GM23338 (cell line): ENCODE results near the gene AREL1. TPM values are rescaled to one million over a fixed set of nuclear protein-coding genes. Genes with fewer than 3 reads are reported as not detected.

Experiments
- ATAC-seq: fragments of 200-7000 bp; cut with Tn5 transposase; 3 replicates; pipeline ENCODE4 v1.9.1; 2020
- DNase-seq: peaks from one replicate; pipeline ENCODE4 v3.0.0-alpha.2; 2015; ENCODE audit warnings: low spot score
- H2AFZ ChIP-seq: fragments of 200-600 bp; sonication (generic); 2 replicates; pipeline ENCODE4 v1.8.0; 2016; ENCODE audit warnings: antibody characterized with exemption, mild to moderate bottlenecking, moderate library complexity
- H3F3A ChIP-seq: fragments of 200-600 bp; sonication (generic); replicated peaks from 2 replicates; pipeline ENCODE4 v1.8.0; 2017; ENCODE audit warnings: antibody characterized with exemption, mixed run types, low read depth
- H3K27ac ChIP-seq: fragments of 200-600 bp; sonication (generic); 2 replicates; pipeline ENCODE4 v1.6.1; 2016; ENCODE audit warnings: low read depth
- H3K27me3 ChIP-seq: fragments of 200-600 bp; sonication (generic); 2 replicates; pipeline ENCODE4 v1.8.0; 2016; ENCODE audit warnings: mild to moderate bottlenecking, mixed run types, moderate library complexity; ENCODE audit not compliant: insufficient read depth
- H3K36me3 ChIP-seq: fragments of 200-600 bp; sonication (generic); 2 replicates; pipeline ENCODE4 v1.8.0; 2016; ENCODE audit warnings: mild to moderate bottlenecking; ENCODE audit not compliant: insufficient read depth
- H3K4me1 ChIP-seq: fragments of 200-600 bp; sonication (generic); 2 replicates; pipeline ENCODE4 v1.8.0; 2016; ENCODE audit warnings: mild to moderate bottlenecking, moderate library complexity; ENCODE audit not compliant: insufficient read depth
- H3K4me2 ChIP-seq: fragments of 200-600 bp; sonication (generic); 2 replicates; pipeline ENCODE4 v1.7.1; 2017; ENCODE audit warnings: mixed run types
- H3K4me3 ChIP-seq: fragments of 200-600 bp; sonication (generic); 2 replicates; pipeline ENCODE4 v1.6.1; 2016; ENCODE audit warnings: mixed run types
- H3K79me2 ChIP-seq: fragments of 200-600 bp; sonication (generic); replicated peaks from 2 replicates; pipeline ENCODE4 v1.8.0; 2017; ENCODE audit warnings: mild to moderate bottlenecking; ENCODE audit not compliant: insufficient read depth
- H3K9me2 ChIP-seq: fragments of 200-600 bp; sonication (generic); 2 replicates; pipeline ENCODE4 v1.8.0; 2017; ENCODE audit not compliant: insufficient read depth
- H4K20me1 ChIP-seq: fragments of 200-600 bp; sonication (generic); replicated peaks from 2 replicates; pipeline ENCODE4 v1.8.0; 2017; ENCODE audit warnings: mild to moderate bottlenecking; ENCODE audit not compliant: insufficient read depth
- H3K27ac Mint-ChIP-seq: 2 replicates; pipeline ENCODE4 v1.8.0; 2020; ENCODE audit warnings: inconsistent platforms, mild to moderate bottlenecking, moderate library complexity, mixed read lengths
- H3K27me3 Mint-ChIP-seq: 3 replicates; pipeline ENCODE4 v1.8.0; 2022; ENCODE audit warnings: low read depth, mild to moderate bottlenecking, moderate library complexity, mixed read lengths, inconsistent platforms; ENCODE audit not compliant: insufficient read depth, poor library complexity
- H3K36me3 Mint-ChIP-seq: 3 replicates; pipeline ENCODE4 v1.8.0; 2021; ENCODE audit warnings: low read depth, mild to moderate bottlenecking, inconsistent platforms, moderate library complexity, mixed read lengths
- H3K4me1 Mint-ChIP-seq: 3 replicates; pipeline ENCODE4 v1.8.0; 2020; ENCODE audit warnings: mild to moderate bottlenecking, inconsistent platforms, mixed read lengths
- H3K4me3 Mint-ChIP-seq: 3 replicates; pipeline ENCODE4 v1.8.0; 2021; ENCODE audit warnings: moderate library complexity, mild to moderate bottlenecking, inconsistent platforms, mixed read lengths
- H3K9me3 Mint-ChIP-seq: 3 replicates; pipeline ENCODE4 v1.8.0; 2020; ENCODE audit warnings: moderate library complexity, mild to moderate bottlenecking, inconsistent platforms, mixed read lengths
- CREB1 ChIP-seq: fragments of 250-450 bp; sonication (Bioruptor Pico); IDR thresholded peaks from 2 replicates; pipeline ENCODE4 v1.5.0; 2020; ENCODE audit warnings: low read depth, mild to moderate bottlenecking, moderate library complexity
- CTCF ChIP-seq, 2 experiments: fragments of 200-600 bp in 1 of 2; sonication (generic) in 1 of 2; conservative IDR thresholded peaks; 2 replicates each; pipeline versions ENCODE4 v1.5.1 to v1.6.1; 2016 to 2017; ENCODE audit warnings: antibody characterized with exemption in 2 of 2, low read depth in 2 of 2, mild to moderate bottlenecking in 2 of 2, moderate library complexity in 1 of 2
- ETS1 ChIP-seq: IDR thresholded peaks from 2 replicates; pipeline ENCODE4 v1.6.1; 2016; ENCODE audit warnings: antibody characterized with exemption
- EZH2 ChIP-seq: fragments of 200-600 bp; sonication (generic); IDR thresholded peaks from one replicate; pipeline ENCODE4 v1.8.0; 2017; ENCODE audit warnings: antibody characterized with exemption, mild to moderate bottlenecking, low read depth; ENCODE audit not compliant: unreplicated experiment
- EZH2phosphoT487 ChIP-seq: fragments of 200-600 bp; sonication (generic); IDR thresholded peaks from one replicate; pipeline ENCODE4 v1.8.1; 2018; ENCODE audit warnings: antibody characterized with exemption; ENCODE audit not compliant: unreplicated experiment
- JUNB ChIP-seq: IDR thresholded peaks from one replicate; pipeline ENCODE4 v1.6.1; 2016; ENCODE audit warnings: antibody characterized with exemption; ENCODE audit not compliant: unreplicated experiment
- NANOG ChIP-seq: IDR thresholded peaks from 2 replicates; pipeline ENCODE4 v1.6.1; 2016; ENCODE audit warnings: antibody characterized with exemption, borderline replicate concordance
- STAT1 ChIP-seq: IDR thresholded peaks from one replicate; pipeline ENCODE4 v1.6.1; 2016; ENCODE audit warnings: antibody characterized with exemption; ENCODE audit not compliant: unreplicated experiment
- ZNF114 ChIP-seq: fragments of 250-450 bp; sonication (Bioruptor Pico); IDR thresholded peaks from 2 replicates; pipeline ENCODE4 v1.5.0; 2020; ENCODE audit warnings: mild to moderate bottlenecking, moderate library complexity
- polyA plus RNA-seq: library from polyadenylated mRNA; unstranded; fragments of >200 nt; fragmentation: Nextera tagmentation; extraction: Ambion mirVana; gene quantifications from 2 replicates; pipeline ENCODE4 v1.2.1, GENCODE V29; 2016
- total RNA-seq: library from RNA; depleted of rRNA; stranded (reverse); fragments of >200 nt; shearing (Covaris generic); gene quantifications from 2 replicates; pipeline ENCODE4 v1.2.3, GENCODE V29; 2014
- TF ChIP-seq, protein P1 (sequence below): fragments of 250-450 bp; sonication (Bioruptor Pico); IDR thresholded peaks from 2 replicates; pipeline ENCODE4 v1.5.0; 2020; ENCODE audit warnings: mild to moderate bottlenecking, moderate library complexity

Gene AREL1
- total and polyA plus RNA-seq, 2 experiments from 2014 or later: 7.5 to 23.6 TPM

DNA sequence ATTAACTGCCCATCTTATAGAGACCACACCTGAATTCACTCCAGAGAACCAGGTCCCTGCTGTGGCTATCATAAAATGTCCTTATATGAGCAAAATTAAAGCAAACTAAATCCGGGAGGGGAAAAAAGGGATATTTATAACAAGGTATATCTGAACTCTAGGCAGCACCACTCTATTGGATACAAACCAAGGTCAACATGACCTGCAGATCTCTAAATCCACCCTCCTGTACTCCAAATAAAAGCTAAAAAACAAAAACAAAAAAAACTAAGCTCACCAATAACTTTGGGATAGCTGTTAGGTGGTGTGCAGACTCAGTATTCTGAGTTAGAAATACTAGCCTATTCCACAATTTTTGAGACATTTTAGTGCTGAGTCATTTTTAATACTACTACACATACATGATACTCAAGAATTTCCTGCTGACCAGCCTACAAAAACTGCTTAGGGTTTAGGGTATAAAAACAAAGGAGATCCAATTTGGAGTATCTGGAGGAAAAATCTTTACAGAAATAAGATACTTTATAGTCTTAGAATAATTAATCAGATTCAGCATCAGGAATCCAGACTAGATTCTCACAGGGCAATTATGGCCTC is 54.2 kb downstream of the AREL1 start:
- Histone ChIP-seq H3K4me3 (no peak overlapping the region), H3K4me1 (no peaks in the 10 kb centered on the region), H2AFZ (no peak overlapping the region), H3K79me2 (no peaks in the 10 kb centered on the region), H3K4me2 (no peak overlapping the region), H3K27me3 (no peaks in the 10 kb centered on the region), H3K9me2 (no peaks in the 10 kb centered on the region), H4K20me1 (no peaks in the 10 kb centered on the region; the same call in 1 of the 2 replicates), H3K27ac (no peak overlapping the region), H3F3A (no peaks in the 10 kb centered on the region), H3K36me3 (peaks cover 8% of the 10 kb centered on the region; the same call in 1 of the 2 replicates)
- Mint-ChIP-seq H3K27me3 (peaks cover 4% of the 10 kb centered on the region), H3K4me1 (no peaks in the 10 kb centered on the region; the same call in 2 of the 3 replicates), H3K27ac (peak overlapping the region; percentile 50; the same call in 1 of the 2 replicates), H3K9me3 (no peaks in the 10 kb centered on the region), H3K36me3 (peaks cover 21% of the 10 kb centered on the region), H3K4me3 (no peak overlapping the region)
- ATAC-seq: no peak
- no peak for DNase-seq
- TF ChIP-seq, protein P1, sequence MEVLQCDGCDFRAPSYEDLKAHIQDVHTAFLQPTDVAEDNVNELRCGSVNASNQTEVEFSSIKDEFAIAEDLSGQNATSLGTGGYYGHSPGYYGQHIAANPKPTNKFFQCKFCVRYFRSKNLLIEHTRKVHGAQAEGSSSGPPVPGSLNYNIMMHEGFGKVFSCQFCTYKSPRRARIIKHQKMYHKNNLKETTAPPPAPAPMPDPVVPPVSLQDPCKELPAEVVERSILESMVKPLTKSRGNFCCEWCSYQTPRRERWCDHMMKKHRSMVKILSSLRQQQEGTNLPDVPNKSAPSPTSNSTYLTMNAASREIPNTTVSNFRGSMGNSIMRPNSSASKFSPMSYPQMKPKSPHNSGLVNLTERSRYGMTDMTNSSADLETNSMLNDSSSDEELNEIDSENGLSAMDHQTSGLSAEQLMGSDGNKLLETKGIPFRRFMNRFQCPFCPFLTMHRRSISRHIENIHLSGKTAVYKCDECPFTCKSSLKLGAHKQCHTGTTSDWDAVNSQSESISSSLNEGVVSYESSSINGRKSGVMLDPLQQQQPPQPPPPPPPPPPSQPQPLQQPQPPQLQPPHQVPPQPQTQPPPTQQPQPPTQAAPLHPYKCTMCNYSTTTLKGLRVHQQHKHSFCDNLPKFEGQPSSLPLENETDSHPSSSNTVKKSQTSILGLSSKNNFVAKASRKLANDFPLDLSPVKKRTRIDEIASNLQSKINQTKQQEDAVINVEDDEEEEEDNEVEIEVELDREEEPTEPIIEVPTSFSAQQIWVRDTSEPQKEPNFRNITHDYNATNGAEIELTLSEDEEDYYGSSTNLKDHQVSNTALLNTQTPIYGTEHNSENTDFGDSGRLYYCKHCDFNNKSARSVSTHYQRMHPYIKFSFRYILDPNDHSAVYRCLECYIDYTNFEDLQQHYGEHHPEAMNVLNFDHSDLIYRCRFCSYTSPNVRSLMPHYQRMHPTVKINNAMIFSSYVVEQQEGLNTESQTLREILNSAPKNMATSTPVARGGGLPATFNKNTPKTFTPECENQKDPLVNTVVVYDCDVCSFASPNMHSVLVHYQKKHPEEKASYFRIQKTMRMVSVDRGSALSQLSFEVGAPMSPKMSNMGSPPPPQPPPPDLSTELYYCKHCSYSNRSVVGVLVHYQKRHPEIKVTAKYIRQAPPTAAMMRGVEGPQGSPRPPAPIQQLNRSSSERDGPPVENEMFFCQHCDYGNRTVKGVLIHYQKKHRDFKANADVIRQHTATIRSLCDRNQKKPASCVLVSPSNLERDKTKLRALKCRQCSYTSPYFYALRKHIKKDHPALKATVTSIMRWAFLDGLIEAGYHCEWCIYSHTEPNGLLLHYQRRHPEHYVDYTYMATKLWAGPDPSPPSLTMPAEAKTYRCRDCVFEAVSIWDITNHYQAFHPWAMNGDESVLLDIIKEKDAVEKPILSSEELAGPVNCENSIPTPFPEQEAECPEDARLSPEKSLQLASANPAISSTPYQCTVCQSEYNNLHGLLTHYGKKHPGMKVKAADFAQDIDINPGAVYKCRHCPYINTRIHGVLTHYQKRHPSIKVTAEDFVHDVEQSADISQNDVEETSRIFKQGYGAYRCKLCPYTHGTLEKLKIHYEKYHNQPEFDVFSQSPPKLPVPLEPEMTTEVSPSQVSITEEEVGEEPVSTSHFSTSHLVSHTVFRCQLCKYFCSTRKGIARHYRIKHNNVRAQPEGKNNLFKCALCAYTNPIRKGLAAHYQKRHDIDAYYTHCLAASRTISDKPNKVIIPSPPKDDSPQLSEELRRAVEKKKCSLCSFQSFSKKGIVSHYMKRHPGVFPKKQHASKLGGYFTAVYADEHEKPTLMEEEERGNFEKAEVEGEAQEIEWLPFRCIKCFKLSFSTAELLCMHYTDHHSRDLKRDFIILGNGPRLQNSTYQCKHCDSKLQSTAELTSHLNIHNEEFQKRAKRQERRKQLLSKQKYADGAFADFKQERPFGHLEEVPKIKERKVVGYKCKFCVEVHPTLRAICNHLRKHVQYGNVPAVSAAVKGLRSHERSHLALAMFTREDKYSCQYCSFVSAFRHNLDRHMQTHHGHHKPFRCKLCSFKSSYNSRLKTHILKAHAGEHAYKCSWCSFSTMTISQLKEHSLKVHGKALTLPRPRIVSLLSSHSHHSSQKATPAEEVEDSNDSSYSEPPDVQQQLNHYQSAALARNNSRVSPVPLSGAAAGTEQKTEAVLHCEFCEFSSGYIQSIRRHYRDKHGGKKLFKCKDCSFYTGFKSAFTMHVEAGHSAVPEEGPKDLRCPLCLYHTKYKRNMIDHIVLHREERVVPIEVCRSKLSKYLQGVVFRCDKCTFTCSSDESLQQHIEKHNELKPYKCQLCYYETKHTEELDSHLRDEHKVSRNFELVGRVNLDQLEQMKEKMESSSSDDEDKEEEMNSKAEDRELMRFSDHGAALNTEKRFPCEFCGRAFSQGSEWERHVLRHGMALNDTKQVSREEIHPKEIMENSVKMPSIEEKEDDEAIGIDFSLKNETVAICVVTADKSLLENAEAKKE: no peak
- TF ChIP-seq STAT1: no peak
- TF ChIP-seq EZH2: no peak

DNA sequence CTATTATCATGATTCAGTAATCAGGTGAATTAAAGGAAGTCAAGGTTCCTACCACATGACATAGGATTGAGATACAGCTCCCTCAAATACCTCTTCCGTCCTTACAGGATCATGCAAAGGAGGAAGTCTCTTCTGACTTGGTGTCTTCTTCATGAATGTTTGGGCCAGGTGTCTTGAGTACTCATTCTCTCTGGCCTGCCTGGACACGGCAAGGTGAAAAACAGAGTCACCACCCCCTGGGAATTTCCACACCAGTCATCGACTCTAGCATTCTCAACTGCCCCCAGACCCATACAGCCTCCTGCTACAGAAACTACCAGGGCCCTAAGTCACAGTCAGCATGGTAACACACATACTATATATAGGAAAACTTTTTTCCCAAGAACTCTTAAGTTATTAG is 55.9 kb downstream of the AREL1 start:
- H3F3A ChIP-seq: no peaks in the 10 kb centered on the region
- Mint-ChIP-seq H3K4me3 (no peak overlapping the region), H3K9me3 (no peaks in the 10 kb centered on the region), H3K36me3 (peaks cover 11% of the 10 kb centered on the region), H3K27ac (no peak overlapping the region), H3K4me1 (no peaks in the 10 kb centered on the region; the same call in 2 of the 3 replicates), H3K27me3 (no peaks in the 10 kb centered on the region)
- H3K4me2 ChIP-seq: no peak overlapping the region
- H3K27ac ChIP-seq: no peak overlapping the region
- DNase-seq (no peak), ATAC-seq (no peak)
- no peak overlapping the region for H3K4me3 ChIP-seq
- H3K36me3 ChIP-seq: peaks cover 3% of the 10 kb centered on the region; the same call in 1 of the 2 replicates
- no peak overlapping the region for H2AFZ ChIP-seq
- no peaks in the 10 kb centered on the region for H3K4me1 ChIP-seq
- no peaks in the 10 kb centered on the region for H3K9me2 ChIP-seq
- no peaks in the 10 kb centered on the region for H3K27me3 ChIP-seq
- H4K20me1 ChIP-seq: no peaks in the 10 kb centered on the region; the same call in 1 of the 2 replicates
- no peaks in the 10 kb centered on the region for H3K79me2 ChIP-seq
- TF ChIP-seq EZH2phosphoT487 (no peak), NANOG (no peak), ZNF114 (CRISPR knock-in tag) (no peak), JUNB (no peak), ETS1 (no peak), CREB1 (CRISPR knock-in tag) (no peak), CTCF (conservative IDR thresholded peaks at IDR 0.05; ENCODE audit: low read depth in 2 of 2) (no peak), STAT1 (no peak)
